GM21447 (cell line): ENCODE results near the gene NCLN.

Source experiments
- ATAC-seq: cut with Tn5 transposase; IDR thresholded peaks from one replicate; pipeline ENCODE4 v1.9.1; 2021; ENCODE audit not compliant: unreplicated experiment

The NCLN gene

DNA sequence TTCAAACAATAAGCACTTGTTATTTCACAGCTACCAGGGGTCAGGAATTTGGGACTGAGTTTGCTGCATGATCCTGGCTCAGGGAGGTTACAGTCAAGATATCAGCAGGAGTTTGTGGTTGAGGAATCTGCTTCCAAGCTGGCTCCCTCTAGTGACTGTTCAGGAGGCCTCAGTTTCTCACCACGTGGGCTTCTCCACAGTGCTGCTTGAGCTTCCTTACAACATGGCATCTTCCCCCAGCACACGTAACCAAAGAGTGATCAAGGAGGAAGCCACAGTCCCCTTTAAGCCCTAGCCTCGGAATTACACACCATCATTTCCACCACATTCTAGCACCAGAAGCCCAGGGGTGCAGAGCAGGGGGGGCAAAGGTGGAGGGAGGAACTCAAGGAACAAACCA, 67.5 kb downstream of the NCLN start:
- no peak for ATAC-seq

DNA sequence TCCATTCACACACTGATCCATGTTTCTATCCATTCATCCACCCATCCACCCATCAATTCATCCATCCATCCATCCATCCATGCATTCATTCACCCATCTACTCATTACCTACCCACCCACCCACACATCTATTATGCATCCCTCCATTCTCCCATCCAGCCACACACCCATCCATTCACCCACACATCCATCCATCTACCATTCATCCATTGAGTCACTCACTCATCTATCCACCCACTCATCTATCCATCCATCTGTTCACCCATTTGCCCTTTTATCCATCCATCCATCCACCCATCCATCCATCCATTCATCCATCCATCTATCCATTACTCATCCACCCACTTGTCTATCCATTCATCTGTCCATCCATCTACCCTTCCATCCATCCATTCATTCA, 68.8 kb downstream of the NCLN start:
- no peak for ATAC-seq

DNA sequence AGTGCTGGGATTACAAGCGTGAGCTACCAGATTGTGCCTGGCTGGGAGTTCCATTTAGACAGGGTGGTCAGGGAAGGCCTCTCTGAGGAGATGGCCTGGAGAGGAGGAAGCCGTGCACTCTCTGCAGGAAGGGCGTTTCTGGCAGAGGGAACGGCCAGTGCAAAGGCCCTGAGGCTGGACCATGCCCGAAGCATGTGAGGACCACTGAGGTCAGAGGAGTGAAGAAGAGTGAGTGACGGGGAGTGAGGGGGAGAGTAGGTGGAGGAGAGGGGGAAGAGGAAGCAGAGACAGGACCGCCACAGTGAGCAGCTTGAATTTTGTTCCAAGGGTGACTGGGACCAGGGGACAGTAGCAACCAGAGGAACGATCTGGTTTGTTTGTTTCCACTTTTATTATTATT, 71.3 kb downstream of the NCLN start:
- no peak for ATAC-seq
